HG02840 (cell line): ENCODE measurements around the gene ERAL1.
"Not testable (repeated sequence)": the region's sequence is repeated elsewhere in the genome, so short reads cannot be mapped to it uniquely, and the experiment has no call there.

Source experiments
- ATAC-seq: cut with Tn5 transposase; IDR thresholded peaks from one replicate; pipeline ENCODE4 v1.9.1; 2021; ENCODE audit warnings: mild to moderate bottlenecking, moderate library complexity, moderate number of reproducible peaks; ENCODE audit not compliant: unreplicated experiment, low FRiP score

Gene ERAL1

GRCh38 chr17:28854457-28855335 is at the start of gene ERAL1:
ERAL1 (plus strand) TSS chr17:28855016; CDS start chr17:28855035, 19 bp downstream.
- ATAC-seq, result peak; percentile 82

GRCh38 chr17:28807925-28808634 is 46.7 kb upstream of the ERAL1 start:
- no peak for ATAC-seq

- ATAC-seq, result no peak
Measured at GRCh38 chr17:28810437-28810836, 44.4 kb upstream of the ERAL1 start.

GRCh38 chr17:28811651-28812090 is 43.1 kb upstream of the ERAL1 start:
- peak; percentile 8 for ATAC-seq

- ATAC-seq, result peak; percentile 95
Measured at GRCh38 chr17:28812091-28812747, 42.6 kb upstream of the ERAL1 start.

- ATAC-seq, result no peak
Measured at GRCh38 chr17:28812748-28813377, 42.0 kb upstream of the ERAL1 start.

DNA sequence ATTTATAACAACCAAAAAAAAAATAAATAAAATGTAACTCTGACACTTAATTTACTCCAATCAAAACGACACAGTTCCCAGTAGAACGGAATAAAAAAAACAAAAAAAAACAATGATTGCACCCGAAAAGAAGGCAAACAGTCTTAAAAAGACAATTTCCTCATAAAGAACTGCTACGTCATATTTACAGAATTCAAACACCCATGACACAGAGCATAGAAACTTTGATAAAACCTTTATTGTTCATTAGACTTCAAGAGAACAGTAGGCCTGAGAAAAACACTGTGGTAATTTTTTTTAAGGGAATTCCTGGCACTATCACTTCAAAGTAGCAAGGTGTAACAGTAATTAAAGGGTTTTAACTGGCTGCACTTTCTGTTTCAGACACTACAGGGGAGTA is 38.3 kb upstream of the ERAL1 start:
- ATAC-seq, result no peak

GRCh38 chr17:28818819-28819221 is 36.0 kb upstream of the ERAL1 start:
- no peak for ATAC-seq

DNA sequence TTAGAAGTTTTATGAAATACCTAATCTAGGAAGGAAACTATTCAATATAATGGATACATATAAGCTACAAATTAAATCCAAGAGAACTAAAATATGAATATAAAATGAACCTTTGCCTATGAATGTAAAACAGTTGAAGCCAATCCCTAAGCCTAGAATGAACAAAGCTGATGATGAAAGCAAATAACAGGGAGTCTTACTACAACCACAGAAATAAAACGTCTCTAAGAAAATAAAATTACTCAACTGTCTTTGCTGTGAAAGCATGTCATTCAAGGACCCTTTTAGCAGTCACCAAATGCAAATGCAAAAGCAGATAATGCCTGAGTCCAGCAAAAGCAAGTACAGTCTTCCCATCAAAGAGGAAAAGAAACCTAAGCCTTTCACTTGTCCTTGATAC is 35.2 kb upstream of the ERAL1 start:
- no peak for ATAC-seq

DNA sequence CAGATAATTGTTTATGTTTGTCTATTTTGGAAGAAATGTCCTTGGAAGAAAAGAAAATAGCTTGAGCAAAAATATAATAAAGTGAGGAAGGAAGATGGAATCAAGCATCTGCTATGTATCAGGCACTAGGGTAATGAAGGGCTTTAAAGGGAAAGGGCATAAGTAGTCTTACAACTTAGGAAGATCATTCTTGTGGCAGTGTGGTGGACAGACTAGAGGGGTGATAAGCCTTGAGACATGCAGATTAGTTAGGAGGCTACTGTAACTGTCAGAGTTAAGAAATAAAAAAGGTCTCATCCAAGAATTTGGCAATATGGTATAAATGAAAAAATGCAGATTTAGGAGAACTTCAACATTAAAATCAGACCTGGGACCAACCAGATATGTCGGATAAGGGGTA is 27.1 kb upstream of the ERAL1 start:
- no peak for ATAC-seq

GRCh38 chr17:28828294-28829040 is 26.3 kb upstream of the ERAL1 start:
- no peak for ATAC-seq

- ATAC-seq, result no peak
Measured at GRCh38 chr17:28834420-28834819, 20.4 kb upstream of the ERAL1 start.

DNA sequence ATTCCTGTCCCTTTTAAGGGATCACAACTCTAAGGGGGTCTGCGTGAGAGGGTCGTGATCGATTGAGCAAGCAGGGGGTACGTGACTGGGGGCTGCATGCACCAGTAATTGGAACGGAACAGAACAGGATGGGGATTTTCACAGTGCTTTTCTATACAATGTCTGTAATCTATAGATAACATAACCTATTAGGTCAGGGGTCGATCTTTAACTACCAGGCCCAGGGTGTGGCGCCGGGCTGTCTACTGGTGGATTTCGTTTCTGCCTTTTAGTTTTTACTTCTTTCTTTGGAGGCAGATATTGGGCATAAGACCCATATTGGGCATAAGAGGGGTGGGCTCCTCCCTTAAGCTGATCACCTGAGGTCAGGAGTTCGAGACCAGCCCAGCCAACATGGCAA is 18.3 kb upstream of the ERAL1 start:
- not testable (repeated sequence) for ATAC-seq

GRCh38 chr17:28839221-28839620 is 15.6 kb upstream of the ERAL1 start:
- no peak for ATAC-seq

DNA sequence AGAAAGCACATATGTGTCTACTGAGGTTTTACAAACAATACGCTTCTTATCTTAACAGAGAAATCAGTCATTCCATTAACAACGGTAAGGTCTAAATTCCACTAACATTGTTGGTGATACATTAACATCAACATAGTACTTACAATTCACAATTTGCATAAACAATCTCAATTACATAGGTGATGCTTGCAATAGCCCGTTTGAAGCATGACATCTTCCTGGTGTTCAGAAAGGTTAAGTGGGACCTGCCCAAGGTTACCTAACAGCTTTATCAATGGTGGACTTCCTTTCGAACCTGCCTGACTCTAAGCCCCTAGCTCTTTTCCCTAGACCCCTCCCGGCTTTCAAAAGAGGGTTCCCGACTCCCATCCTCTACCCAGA is 12.9 kb upstream of the ERAL1 start:
- no peak for ATAC-seq

DNA sequence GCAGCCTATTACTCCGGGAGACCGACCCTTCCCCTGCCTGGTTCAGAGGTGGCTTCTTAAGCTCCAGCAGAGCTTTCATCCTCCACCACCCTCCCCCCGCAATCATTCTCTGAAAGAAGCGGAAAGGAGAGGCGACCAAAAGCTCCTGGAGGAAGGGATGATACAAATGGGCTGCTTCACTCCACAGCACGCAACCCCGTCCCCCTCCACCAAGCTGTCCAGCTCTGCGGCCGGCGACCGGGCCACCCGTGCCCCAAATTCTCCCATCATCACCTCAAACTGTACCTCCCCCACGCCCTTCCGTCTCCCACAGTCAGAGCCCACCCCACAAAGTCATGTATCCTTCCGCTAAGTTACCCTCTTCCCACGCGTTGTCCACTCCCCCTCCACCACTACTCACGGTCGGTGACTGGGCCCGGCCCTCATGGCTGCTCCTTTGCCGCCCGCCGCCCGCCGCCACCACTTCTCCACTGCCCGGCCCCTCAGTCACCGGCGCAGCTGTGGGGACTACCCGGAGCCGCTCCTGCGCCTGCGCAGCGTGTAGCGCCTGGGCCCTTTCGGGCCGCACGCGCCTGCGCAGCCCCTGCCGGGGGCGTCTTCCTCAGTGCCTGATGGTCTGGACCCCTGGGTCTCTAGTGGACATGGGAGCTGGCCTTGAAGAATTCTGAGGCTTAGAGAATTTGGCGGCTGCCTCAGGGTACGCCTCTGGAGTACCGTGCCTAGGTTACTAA is 12.4 kb upstream of the ERAL1 start, which contains the start of gene FAM222B:
TSS of gene FAM222B (minus strand) at position 509 of the 731 bp plus-strand sequence. CDS start 76,123 bp downstream, outside the sequence.
- peak; percentile 64 for ATAC-seq

- no peak for ATAC-seq
Measured at GRCh38 chr17:28843816-28844148, 11.0 kb upstream of the ERAL1 start.

GRCh38 chr17:28846231-28846630 is 8.6 kb upstream of the ERAL1 start:
- ATAC-seq, result no peak

DNA sequence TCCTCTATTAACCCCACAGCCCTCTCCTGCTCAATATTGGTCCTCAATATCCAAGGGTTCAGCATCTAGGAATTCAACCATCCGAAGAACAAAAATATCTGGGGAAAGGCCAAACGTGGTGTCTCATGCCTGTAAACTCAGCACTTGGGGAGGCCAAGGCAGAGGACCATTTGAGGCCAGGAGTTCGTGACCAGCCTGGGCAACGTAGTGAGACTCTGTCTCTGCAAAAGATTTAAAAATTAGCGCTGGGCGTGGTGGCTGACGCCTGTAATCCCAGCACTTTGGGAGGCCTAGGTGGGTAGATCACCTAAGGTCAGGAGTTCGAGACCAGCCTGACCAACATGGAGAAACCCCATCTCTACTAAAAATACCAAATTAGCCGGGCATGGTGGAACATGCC is 8.1 kb upstream of the ERAL1 start:
- not testable (repeated sequence) for ATAC-seq
